HG03159 (cell line): ENCODE results near the gene OXNAD1.

Experiments
- ATAC-seq: cut with Tn5 transposase; IDR thresholded peaks from one replicate; pipeline ENCODE4 v1.9.1; 2021; ENCODE audit warnings: mild to moderate bottlenecking, moderate library complexity; ENCODE audit not compliant: unreplicated experiment

OXNAD1 gene

DNA sequence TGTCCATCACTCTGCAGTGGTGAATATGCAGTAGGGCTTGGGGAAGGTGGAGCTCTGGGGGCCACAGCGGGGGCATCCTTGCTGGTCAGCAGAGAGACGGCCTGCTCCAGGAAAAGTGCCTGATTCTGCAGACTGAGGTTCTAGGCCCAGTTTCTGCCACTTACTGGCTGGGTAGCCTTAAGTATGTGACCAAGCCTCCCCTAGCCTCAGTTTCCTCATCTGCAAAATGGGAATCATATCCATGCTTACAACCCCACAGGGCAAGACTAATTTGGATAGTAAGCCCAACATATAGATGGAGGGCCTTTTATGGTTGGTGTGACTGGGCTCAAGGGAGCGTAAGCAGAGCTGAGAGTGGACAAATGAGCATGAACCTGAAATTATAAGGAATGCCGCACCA lies 60.8 kb downstream of the OXNAD1 start:
- ATAC-seq = no peak

DNA sequence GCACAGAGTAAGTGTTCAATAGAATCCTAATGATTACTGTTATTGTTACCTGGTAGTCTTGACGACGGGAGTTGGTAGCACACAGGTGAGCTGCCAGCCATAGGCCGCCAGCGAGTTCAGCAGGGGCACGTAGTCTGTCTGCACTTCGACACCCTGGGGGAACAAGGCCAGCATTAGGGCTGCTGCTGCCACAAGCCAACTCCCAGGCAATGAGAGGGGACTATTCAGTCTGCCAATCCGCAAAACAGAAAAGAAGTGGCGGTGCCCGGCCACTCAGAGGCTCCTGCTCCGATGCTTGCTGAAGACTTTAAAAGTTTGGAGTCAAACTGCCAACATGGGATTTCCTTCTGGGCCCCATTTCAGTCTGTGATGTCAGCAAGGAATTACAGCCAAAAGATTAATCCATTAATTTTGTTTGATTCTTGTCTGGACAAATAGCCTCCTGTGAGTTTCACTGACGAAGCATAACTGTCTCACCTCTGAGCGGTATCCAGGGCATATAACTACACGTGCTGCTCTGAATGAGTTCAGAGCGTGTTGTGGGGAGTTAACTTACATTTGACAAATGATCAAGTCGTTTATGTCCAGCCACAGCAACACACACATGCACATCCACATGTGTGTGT lies 61.8 kb downstream of the OXNAD1 start:
- ATAC-seq = no peak

DNA sequence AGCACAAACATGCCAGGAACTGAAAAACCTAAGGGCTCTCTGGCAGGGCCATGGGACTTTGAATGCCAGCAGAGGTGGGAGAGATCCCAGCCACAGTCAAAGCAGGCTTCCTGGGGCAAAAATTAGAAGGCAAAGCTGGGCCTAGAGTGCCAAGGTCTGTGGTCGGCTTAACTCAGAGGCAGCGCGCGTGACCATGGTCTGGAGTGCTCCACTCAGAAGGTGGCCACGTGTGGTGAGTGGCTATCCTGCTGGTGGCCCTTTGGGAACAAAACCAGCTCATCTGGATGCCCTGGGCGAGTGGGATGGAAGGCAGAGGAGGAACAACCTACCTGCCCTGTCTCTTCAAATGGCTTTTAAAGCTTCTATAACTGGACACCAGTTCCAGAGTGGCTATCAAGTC lies 63.1 kb downstream of the OXNAD1 start:
- ATAC-seq = no peak

DNA sequence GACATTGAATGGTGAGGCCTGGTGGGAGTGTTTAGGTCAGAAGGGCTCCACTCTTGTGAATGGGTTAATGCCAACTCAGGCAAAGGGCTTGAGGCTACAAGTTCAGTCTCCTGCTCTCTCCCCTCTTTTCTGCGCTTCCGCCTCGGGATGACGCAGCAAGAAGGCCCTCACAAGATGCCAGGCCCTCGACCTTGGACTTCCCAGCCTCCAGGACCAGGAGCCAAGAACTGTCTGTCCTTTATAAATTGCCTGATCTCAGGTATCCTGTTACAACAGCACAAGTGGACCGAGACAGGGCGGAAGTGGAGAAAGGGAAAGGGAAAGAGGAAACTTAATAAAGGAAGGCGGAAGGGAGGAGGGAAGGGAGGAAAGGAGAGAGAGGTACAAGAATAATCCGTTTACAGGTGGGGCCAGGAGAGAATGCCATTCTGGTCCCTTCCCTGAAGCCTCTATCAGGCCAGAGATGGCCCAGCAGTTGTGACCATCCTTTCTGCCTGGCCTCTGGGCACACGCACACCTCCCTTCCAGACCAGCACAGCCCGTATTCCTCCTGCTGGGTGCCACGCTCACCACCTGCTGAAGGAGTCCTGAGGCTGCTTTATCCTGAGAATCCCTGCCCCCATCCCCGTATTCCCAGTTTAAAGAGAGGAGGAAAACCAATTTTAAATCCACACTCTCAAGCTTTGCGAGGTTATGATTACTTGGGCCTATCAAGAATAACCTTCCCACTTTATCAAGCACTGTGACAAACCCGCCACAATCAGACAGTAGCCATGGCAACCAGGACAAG lies 64.2 kb downstream of the OXNAD1 start:
- no peak for ATAC-seq

DNA sequence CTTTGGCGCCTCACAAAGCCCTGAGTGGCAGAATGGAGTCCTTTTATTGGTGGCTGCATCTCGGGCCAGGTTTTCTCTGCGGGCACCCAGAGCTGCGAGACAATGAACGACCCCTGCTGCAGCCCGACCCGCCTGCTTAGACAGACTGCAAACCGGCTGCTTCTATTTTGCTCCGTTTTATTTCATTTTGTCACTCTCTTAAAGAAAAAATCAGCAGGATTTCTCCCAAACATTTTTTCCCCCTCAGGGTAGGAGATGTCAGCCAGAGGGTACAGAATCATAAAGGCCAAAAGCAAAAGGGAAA lies 64.8 kb downstream of the OXNAD1 start:
- ATAC-seq = no peak

DNA sequence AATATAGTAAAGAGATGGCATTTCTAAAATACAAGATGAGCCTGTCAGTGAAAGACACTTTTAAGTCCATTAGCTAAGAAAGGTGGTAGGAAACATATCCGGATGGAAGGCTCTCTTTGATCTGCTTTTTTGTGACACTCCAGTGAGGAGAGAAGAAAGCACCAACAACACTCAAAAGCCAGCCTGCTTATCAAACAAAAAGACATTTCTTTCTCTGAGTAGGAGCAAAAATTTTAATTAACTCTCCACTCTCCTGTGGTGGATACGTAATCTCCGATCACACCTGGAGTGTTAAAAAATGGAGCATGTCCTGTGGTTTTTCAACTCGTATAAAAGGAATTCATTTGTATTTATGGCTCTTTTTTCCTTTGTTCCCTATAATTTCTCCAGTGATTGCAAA lies 65.3 kb downstream of the OXNAD1 start:
- no peak for ATAC-seq

DNA sequence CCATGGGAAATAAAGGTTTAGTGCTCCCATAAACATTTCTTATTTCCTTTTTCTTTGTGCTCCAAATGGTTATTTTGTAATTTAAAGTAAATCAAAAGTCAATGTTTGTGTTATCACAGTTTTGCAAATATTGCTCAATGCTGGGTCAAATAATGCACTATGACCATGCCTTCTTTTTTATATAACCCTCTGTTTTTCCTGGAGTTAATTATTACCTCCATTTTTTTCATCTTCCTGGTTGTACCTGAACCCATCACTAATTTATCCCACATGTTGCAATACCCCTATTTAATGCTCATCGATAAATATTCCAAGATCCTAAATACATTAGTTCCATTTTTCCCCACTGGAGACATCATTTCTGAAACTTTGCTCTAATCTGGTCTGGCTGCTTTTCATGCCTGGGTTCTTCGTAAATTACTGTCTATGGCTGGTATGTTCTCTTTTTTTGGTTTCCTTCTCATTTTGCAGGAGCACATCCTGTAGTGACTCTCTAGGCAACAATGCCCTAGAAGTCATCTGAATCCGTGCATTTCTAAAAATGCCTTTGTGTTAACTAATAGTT lies 66.4 kb downstream of the OXNAD1 start:
- ATAC-seq = no peak

DNA sequence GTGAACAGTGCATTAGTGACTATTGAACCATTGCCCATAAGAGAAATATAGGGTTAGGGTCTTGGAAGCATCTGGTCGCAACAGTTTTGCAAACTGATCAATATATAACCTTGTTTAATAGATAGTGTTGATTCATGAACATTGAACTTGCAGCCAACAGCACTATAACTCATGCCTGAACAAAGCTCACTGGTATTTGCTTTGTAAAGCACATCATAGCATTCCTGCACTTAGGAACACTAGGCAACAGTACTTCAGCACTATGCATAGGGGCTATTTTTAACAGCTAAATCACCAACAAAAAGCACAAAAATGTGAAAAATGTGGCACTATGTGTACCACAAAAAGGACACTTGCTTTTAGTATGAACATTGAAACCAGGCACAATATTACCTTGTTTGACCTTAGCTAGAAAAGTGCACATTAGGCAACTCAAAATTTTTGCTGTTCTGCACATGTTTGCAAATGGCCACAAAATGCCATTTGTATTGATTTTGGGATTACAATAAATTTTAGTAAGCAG lies 68.0 kb downstream of the OXNAD1 start:
- no peak for ATAC-seq

DNA sequence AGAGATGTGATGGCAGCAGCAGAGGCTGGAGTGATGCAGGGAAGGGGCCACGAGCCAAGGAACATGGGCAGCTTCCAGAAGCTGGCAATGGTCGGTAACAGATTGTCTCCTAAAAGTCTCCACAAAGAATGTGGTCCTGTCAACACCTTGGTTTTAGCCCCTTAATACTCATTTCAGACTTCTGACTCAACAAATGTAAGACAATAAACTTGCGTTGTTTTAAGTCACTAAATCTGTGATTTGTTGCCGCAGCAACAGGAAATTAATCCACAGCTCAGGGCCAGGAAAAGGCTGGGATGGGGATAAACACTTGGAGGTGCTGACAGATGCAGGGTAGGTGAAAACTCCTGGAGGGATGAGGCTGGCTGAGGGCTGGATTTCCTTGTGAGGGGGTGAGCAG lies 69.9 kb downstream of the OXNAD1 start:
- no peak for ATAC-seq

DNA sequence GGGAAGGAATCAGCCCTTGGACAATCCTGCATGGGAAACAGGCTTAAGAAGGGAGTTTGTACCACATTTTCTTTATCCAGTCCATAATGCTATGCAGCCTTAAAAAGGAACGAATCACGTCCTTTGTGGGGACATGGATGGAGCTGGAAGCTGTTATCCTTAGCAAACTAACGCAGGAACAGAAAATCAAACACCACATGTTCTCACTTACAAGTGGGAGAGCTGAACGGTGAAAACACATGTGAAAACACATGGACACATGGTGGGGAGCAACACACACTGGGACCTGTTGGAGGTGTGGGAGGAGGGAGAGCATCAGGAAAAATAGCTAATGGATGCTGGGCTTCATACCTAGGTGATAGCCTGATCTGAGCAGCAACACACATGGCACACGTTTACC lies 70.3 kb downstream of the OXNAD1 start:
- no peak for ATAC-seq

DNA sequence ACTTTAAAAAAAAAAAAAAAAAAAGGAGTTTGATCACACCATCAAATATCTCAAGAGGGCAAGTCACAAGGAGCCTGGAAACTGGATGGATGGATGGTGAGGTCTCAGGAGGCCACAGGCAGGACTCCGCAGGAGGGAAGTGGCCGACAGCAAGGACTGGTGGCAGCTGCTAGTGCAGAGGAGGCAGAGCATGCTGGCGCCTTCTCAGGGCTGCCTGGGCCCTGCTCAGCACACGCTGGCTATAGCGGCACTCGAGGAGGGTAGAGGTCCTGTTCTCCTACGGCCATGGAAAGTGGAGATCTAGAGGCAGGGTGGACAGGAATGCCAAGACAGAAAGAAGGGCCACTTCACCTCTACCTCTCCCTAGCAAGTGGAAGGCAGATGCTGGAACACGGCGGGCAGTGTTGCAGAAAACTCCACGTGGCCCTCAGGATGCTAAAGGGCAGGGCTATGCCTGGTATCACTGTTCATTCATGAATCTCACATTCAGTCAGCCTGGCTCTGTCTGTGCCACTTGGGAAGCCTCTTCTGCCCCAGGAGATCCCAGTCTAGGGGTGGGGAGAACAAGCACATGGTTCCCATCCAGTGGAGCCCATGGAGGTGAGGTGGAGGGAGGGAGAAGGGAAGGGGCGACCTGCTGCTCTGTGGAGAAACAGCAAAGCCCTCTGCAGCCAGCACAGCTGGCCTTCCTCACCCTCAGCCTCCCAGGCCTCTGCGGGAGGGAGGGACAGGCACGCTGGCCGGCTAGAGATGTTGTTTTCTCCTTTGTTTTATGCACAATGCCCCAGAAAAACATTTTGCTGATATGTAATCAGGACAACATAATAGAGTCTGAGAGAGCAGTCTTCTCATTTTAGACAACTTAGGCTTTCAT lies 71.0 kb downstream of the OXNAD1 start:
- no peak for ATAC-seq

DNA sequence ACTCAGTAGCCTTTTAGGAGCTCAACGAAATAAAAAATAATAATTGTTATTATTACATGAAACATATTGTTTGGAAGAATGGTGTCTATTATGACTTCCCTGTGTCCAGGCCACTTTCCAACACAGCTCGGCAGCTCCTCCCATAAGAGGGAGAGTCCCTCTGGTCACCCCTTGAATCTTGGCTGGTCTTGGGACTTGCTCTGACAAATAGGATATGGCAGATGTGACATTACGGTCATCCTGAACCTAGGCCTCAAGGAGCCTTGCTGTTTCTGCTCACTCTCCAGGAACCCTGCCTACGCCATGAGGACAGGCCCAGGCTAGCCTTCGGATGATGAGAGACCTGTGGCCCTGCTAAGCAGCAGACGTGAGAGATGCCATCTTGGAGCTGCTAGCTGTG lies 71.8 kb downstream of the OXNAD1 start:
- ATAC-seq = no peak

DNA sequence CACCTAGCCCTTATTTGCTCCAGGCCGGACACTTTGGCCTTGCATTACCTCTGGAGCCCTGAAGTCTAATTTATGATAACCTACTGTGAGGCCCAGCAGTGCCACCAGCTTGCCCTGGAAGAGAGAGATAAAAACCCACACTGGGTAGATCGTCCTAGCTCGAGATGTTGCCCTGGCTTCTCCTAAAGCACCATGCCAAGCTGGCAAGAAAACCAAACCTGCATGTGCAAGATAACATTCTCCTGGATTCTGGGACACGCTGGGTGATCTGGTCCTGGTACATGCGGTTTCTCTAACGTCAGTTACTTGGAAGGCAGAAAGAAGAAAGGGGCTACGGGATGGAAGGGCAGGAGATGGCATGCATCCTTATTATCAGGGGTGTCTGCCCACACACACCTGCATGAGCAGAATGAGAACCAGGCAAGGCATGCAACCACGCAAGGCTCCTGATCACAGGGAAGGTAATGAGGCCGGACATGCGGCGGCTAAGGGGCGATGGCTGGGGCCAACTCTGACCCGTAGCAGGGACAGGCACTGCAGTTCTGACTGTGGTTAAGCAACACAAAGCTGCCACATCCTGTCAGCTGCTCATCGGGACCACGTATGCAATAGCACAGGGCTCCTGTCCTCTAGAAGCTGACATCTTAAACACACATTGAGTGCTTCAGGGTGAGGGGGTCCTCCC lies 73.0 kb downstream of the OXNAD1 start:
- peak; percentile 81 for ATAC-seq

DNA sequence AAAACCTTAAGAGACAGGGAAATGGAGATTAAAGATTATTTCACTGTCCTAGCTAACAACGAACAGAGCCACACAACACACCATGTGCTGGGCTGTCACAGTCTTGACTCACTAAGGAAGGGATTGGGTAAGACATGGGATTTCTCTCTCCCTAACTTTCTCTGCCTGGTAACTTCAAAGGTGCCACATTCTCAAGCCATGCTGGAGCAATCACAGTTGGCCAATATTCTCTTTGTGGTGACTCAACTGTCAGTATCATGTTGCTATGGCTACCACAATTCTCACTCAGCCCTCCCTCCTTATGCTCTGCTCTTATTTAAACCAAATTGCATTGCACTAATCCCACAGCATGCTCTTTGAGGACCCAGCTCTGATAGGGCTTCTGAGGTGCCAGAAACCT lies 74.0 kb downstream of the OXNAD1 start:
- ATAC-seq = no peak

DNA sequence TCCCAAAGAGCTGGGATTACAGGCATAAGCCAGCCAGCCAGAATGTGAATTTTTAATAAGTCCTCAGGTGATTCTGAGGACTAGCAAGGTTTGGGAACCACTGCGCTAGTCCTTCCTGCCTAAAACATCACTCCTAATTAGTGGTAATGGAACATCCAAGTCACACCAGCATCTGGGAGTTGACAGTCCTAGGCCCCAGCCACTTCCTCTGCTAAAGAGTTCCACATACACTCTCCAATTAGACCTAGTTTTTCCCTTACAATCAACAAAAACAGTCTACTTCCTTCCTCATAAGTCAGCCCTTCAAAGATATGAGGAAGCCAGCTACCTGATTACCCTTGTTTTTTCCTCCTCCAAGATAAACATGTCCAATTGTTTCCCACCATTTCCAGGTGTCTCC lies 78.1 kb downstream of the OXNAD1 start:
- no peak for ATAC-seq

DNA sequence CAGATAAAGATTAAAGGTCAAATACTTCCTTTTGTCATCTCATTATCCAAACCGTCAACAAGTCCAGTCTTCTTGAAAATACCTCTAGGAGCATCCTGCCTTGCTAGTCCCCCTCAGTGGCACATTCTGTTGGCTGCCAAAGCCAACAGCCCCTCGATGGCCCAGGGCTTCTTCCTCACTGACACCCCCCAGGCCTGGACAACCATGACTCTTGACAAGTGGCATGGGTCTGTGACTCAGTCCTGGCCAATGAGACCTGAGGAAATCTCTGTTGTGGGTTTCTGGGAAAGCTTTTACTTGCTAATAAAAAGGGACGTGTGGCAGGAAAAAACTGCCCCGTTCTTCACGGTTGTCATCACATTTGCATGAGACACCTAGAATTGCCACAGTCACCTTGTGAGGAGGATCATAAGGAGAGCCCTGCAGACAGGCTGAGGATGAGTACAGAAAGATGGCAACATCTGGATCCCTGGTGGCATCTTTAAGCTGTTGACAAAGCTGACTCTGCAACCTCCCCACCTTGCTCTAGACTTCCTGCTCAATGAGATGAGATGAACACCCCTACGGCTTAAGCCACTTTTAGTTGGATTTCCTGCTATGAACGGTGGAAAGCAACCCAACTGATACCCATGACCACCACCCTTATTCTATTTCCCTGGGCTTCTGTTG lies 81.5 kb downstream of the OXNAD1 start:
- ATAC-seq = no peak

DNA sequence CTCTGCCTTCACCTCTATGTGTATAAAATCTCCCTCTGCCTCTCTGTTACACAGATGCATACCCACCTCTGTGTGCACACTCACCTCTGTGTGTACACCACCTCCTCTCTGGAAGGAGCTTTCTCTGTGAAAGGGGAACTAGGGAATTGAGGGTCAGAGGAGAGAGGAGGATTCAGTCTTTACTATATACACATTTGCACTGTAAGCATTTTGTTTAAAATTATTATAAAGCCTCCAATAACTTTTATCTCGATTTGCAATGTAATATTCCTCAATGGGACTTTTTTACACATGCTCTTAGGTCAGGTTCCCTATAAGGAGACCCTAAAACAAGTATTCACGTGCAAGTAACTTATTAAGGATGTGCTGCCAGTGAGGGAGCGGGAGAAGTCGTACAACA lies 82.5 kb downstream of the OXNAD1 start:
- ATAC-seq = no peak

DNA sequence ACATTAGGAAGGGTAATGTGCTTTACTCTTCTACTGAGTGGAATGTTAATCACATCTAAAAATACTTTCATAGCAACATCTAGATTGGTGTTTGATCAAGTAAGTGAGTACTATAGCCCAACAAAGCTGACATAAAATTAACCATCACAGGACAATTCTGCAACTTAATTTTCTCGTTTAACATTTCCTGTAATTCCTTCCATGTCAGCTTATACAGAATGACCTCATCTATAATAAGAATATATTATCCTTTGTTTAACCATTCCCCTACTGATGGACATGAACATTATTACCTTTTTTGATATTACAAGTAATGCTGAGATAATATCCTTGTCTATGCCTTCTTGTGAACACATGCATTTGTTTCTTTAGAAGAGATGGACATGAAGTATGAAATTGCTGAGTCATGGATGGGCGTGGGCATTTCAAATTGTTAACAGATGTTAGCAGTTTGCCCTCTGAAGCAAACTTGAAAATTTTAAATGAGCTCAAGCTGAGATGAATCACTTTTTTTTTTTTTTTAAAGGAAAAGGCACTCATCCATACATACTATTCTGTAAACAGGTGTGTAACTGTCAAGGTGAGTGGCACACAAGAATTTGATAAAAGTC lies 85.1 kb downstream of the OXNAD1 start:
- ATAC-seq = no peak

DNA sequence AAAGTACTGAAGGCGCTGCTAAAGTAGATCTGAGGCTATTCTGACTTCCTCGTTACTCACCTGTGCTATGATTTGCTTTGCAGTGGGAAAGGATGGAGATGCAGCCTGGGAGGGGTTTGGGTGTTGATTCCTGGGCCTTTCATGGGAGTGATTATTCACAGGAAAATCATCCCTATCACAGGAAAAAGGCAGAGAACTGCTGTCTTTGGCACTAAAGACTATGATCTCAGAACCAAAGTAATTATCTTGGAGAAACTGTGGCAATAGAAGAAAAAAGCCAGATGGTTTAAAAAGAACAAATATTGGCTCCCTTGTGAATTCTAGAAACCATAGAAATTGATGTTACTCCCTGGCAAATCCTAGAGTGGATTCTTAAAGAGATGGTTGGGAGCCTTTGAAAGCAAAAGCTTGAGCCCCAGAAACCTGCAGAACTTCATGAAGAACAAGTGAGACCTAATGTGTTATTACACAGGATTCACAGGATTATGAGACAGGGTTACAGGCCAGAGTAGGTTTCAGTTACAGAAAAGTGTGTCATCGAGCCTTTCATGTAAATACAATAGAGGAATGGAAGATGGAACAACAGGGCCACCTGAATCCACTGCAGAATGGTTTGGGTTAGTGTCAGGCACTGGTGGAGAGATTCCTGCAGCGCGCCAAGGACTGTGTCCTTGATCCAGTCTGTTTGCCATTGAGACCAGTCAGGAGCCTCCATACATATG lies 85.7 kb downstream of the OXNAD1 start:
- ATAC-seq = no peak
